ENCODE data around the gene GON4L. TPM values are rescaled to one million over a fixed set of nuclear protein-coding genes. Genes with fewer than 3 reads are reported as not detected.
A peak's percentile ranks its signal among the peaks of the same experiment; 100 is the strongest.
"Not testable (repeated sequence)": the region's sequence is repeated elsewhere in the genome, so short reads cannot be mapped to it uniquely, and the experiment has no call there.

The GON4L gene
- total and polyA plus RNA-seq, 2 donors from 2014 or later: 14.2 to 62.1 TPM

DNA sequence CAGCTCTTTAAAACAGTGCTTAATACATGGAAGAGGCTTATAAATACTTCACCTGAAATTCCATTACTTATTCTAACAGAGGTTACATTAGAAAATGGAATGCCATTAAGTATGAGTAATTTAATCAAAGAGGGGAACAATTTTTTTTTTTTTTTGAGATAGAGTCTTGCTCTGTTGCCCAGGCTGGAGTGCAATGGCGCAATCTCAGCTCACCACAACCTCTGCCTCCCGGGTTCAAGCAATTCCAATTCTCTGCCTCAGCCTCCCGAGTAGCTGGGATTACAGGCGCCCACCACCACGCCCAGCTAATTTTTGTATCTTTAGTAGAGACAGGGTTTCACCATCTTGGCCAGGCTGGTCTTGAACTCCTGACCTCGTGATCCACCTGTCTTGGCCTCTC lies 38.6 kb upstream of the GON4L start:
- DNase-seq; H3K4me3 ChIP-seq (ENCODE audit: low read length in 3 of 3); H3K9me3 ChIP-seq (ENCODE audit: control insufficient read depth in 2 of 3, insufficient read depth in 1 of 3, low read length in 3 of 3); H3K9ac ChIP-seq (ENCODE audit: low read length in 3 of 3); FAIRE-seq; H3K27me3 ChIP-seq (ENCODE audit: control insufficient read depth, insufficient read depth, low read length); intact Hi-C loops (cut with DNase I); H3K27ac ChIP-seq (ENCODE audit: low read depth in 2 of 2, low read length in 2 of 2): not testable (repeated sequence)
- Histone ChIP-seq H3K4me1 (ENCODE audit: control insufficient read depth in 2 of 3, insufficient read depth in 2 of 3, low read depth in 1 of 3, low read length in 3 of 3) (peaks cover 5 to 13% (median 8%) of the 10 kb centered on the region in 3 donors), H3K36me3 (ENCODE audit: control insufficient read depth in 2 of 3, insufficient read depth in 3 of 3, low read length in 3 of 3) (peaks cover 3 to 27% (median 17%) of the 10 kb centered on the region in 3 donors)

DNA sequence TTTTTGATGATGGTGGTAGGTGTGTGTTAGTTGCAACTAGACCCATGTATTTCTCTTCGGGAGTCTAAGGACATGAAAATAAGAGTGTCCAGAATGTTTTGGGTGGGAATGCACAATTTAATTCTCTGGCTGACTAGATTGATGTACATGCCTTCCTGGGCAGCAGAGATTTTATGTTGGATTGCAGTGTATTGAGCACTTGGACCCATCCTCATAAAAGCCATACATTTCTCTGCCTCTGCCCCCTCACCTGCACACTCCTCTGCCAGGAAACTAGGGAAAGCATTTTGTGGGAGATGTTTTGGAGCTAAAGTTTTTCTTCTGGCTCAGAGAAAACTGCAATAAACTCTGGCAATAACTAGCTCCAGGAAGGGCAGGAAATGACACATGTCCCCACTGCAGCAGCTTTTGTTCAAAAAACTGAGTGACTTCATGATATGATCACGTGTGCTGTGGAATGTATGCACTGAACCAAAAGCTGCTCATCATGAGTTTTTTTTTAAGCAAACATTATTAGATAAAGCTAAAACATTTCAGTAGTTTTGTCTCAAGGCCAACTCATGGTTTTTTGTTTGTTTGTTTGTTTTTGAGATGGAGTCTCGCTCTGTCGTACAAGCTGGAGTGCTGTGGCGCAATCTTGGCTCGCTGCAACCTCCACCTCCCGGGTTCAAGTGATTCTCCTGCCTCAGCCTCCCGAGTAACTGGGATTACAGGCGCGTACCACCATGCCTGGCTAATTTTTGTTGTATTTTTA lies 36.6 kb upstream of the GON4L start:
- intact Hi-C loops (cut with DNase I): no loop called here
- Histone ChIP-seq H3K4me1 (ENCODE audit: control insufficient read depth in 2 of 3, insufficient read depth in 2 of 3, low read depth in 1 of 3, low read length in 3 of 3) (peaks cover 7 to 19% (median 8%) of the 10 kb centered on the region in 3 donors), H3K9ac (ENCODE audit: low read length in 3 of 3) (peak overlapping the region in 1 of 3 donors; percentile 28), H3K36me3 (ENCODE audit: control insufficient read depth in 2 of 3, insufficient read depth in 3 of 3, low read length in 3 of 3) (peaks cover 0 to 7% (median 2%) of the 10 kb centered on the region in 3 donors), H3K9me3 (ENCODE audit: control insufficient read depth in 2 of 3, insufficient read depth in 1 of 3, low read length in 3 of 3) (no peaks in the 10 kb centered on the region), H3K27me3 (ENCODE audit: control insufficient read depth, insufficient read depth, low read length) (no peaks in the 10 kb centered on the region), H3K4me3 (ENCODE audit: low read length in 3 of 3) (no peak overlapping the region), H3K27ac (ENCODE audit: low read depth in 2 of 2, low read length in 2 of 2) (peak overlapping the region; percentile 59 to 76)
- DNase-seq: peak in 3 of 5 donors; percentile 14 to 77 (median 33)
- no peak for FAIRE-seq
- no peak for TF ChIP-seq CTCF (IDR thresholded peaks at IDR 0.05; ENCODE audit: borderline replicate concordance, extremely low read depth, insufficient read depth)

DNA sequence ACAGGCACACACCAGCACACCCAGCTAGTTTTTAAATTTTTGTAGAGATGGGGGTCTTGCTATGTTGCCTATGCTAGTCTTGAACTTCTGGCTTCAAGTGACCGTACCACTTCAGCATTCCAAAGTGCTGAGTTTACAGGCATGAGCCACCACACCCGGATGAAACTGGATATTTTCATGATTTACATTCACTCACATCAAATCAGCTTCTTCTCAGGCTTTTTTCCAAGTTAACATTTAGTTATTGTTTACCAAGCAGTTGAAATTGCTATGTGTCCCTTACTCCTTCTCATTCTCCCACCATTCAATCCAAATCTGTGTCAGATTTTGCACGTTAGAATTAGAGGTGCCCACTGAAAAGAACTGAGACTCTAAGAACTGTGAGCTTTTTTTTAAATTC lies 35.8 kb upstream of the GON4L start:
- Histone ChIP-seq H3K4me1 (ENCODE audit: control insufficient read depth in 2 of 3, insufficient read depth in 2 of 3, low read depth in 1 of 3, low read length in 3 of 3) (peaks cover 7 to 19% (median 8%) of the 10 kb centered on the region in 3 donors), H3K4me3 (ENCODE audit: low read length in 3 of 3) (no peak overlapping the region), H3K36me3 (ENCODE audit: control insufficient read depth in 2 of 3, insufficient read depth in 3 of 3, low read length in 3 of 3) (peaks cover 0 to 5% (median 0%) of the 10 kb centered on the region in 3 donors), H3K9ac (ENCODE audit: low read length in 3 of 3) (peak overlapping the region in 1 of 3 donors; percentile 28), H3K9me3 (ENCODE audit: control insufficient read depth in 2 of 3, insufficient read depth in 1 of 3, low read length in 3 of 3) (no peaks in the 10 kb centered on the region), H3K27me3 (ENCODE audit: control insufficient read depth, insufficient read depth, low read length) (no peaks in the 10 kb centered on the region), H3K27ac (ENCODE audit: low read depth in 2 of 2, low read length in 2 of 2) (peak overlapping the region; percentile 59 to 76)
- no peak for FAIRE-seq
- intact Hi-C loops (cut with DNase I): no loop called here
- DNase-seq: peak in 2 of 5 donors; percentile 24 to 42
- no peak for TF ChIP-seq CTCF (IDR thresholded peaks at IDR 0.05; ENCODE audit: borderline replicate concordance, extremely low read depth, insufficient read depth)

DNA sequence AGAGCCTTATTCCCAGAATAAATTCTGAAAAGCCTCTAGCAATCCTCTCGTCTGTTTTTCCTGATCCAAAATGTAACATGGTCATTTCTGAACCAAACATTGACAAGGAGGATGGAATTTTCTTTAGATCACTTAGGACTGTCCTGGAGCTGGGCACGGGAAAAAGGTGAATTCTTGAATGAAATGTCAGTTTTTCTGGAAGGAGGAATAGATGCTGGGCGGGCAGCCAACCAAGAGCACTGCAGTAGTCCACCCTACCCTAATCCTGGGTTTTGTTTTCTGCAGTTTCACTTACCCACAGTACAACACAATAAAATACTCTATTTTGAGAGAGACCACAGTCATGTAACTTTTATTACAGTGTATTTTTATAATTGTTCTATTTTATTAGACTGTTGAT lies 33.2 kb upstream of the GON4L start:
- no peaks in the 10 kb centered on the region for H3K36me3 ChIP-seq (ENCODE audit: control insufficient read depth in 2 of 3, insufficient read depth in 3 of 3, low read length in 3 of 3)
- H3K9ac ChIP-seq (ENCODE audit: low read length in 3 of 3): peak overlapping the region in 1 of 3 donors; percentile 34
- H3K27ac ChIP-seq (ENCODE audit: low read depth in 2 of 2, low read length in 2 of 2): peak overlapping the region; percentile 55 to 69
- H3K4me3 ChIP-seq (ENCODE audit: low read length in 3 of 3): no peak overlapping the region
- intact Hi-C loops (cut with DNase I): no loop called here
- no peaks in the 10 kb centered on the region for H3K27me3 ChIP-seq (ENCODE audit: control insufficient read depth, insufficient read depth, low read length)
- DNase-seq: no peak
- no peak for TF ChIP-seq CTCF (IDR thresholded peaks at IDR 0.05; ENCODE audit: borderline replicate concordance, extremely low read depth, insufficient read depth)
- no peak for FAIRE-seq
- peaks cover 7 to 23% (median 8%) of the 10 kb centered on the region in 3 donors for H3K4me1 ChIP-seq (ENCODE audit: control insufficient read depth in 2 of 3, insufficient read depth in 2 of 3, low read depth in 1 of 3, low read length in 3 of 3)
- no peaks in the 10 kb centered on the region for H3K9me3 ChIP-seq (ENCODE audit: control insufficient read depth in 2 of 3, insufficient read depth in 1 of 3, low read length in 3 of 3)

Data from kidney (tissue), 14 donors.